Mesenchymal stem cell (in vitro differentiated cells and primary cell): ENCODE results near the gene UGT1A8.
"Not testable (repeated sequence)": the region's sequence is repeated elsewhere in the genome, so short reads cannot be mapped to it uniquely, and the experiment has no call there.

Experiments used
- DNase-seq: peaks from one replicate; pipeline ENCODE4 v3.0.0-alpha.2; 2013
- H2AFZ ChIP-seq: one replicate; pipeline ENCODE4 v1.6.1; 2013; ENCODE audit warnings: low read depth, mild to moderate bottlenecking, control low read depth, inconsistent platforms, low read length, moderate library complexity
- H2AK5ac ChIP-seq: 2 replicates; pipeline ENCODE4 v1.6.1; 2013; ENCODE audit warnings: low read length, moderate library complexity, mild to moderate bottlenecking, inconsistent platforms; ENCODE audit not compliant: severe bottlenecking
- H2BK120ac ChIP-seq: one replicate; pipeline ENCODE4 v1.6.1; 2013; ENCODE audit warnings: low read depth, mild to moderate bottlenecking, inconsistent platforms, low read length, moderate library complexity
- H2BK12ac ChIP-seq, 2 experiments: one replicate each; pipeline ENCODE4 v1.6.1; 2013; ENCODE audit warnings: inconsistent platforms in 2 of 2, low read length in 2 of 2, mild to moderate bottlenecking in 2 of 2, moderate library complexity in 2 of 2, control low read depth in 1 of 2
- H2BK15ac ChIP-seq: one replicate; pipeline ENCODE4 v1.6.1; 2013; ENCODE audit warnings: mild to moderate bottlenecking, low read depth, inconsistent platforms; ENCODE audit not compliant: poor library complexity, severe bottlenecking
- H2BK5ac ChIP-seq: 2 replicates; pipeline ENCODE4 v1.6.1; 2013; ENCODE audit warnings: low read depth, mild to moderate bottlenecking, low read length, control low read depth, inconsistent platforms; ENCODE audit not compliant: poor library complexity, severe bottlenecking
- H3K14ac ChIP-seq, 2 experiments: one replicate each; pipeline ENCODE4 v1.6.1; 2013; ENCODE audit warnings: inconsistent platforms in 2 of 2, low read length in 2 of 2, control low read depth in 1 of 2, mild to moderate bottlenecking in 1 of 2, moderate library complexity in 1 of 2
- H3K18ac ChIP-seq, 2 experiments: one replicate each; pipeline ENCODE4 v1.6.1; 2013; ENCODE audit warnings: inconsistent platforms in 2 of 2, low read length in 2 of 2, control low read depth in 1 of 2, low read depth in 1 of 2, mild to moderate bottlenecking in 1 of 2
- H3K23ac ChIP-seq, 2 experiments: one replicate each; pipeline ENCODE4 v1.6.1; 2013; ENCODE audit warnings: inconsistent platforms in 2 of 2, low read length in 2 of 2, mild to moderate bottlenecking in 2 of 2, moderate library complexity in 2 of 2, control low read depth in 1 of 2
- H3K27ac ChIP-seq: 2 replicates; pipeline ENCODE4 v1.5.1; 2013; ENCODE audit warnings: mild to moderate bottlenecking, moderate library complexity, low read length, control low read depth, inconsistent platforms; ENCODE audit not compliant: poor library complexity, severe bottlenecking
- H3K27me3 ChIP-seq, 2 experiments: 2 replicates each; pipeline versions ENCODE4 v1.6.1 to v1.7.0; 2013; ENCODE audit warnings: low read length in 2 of 2, mild to moderate bottlenecking in 2 of 2, moderate library complexity in 2 of 2, control low read depth in 1 of 2, inconsistent platforms in 1 of 2; ENCODE audit not compliant: control insufficient read depth in 1 of 2, insufficient read depth in 1 of 2
- H3K36me3 ChIP-seq, 2 experiments: 2 replicates each; pipeline versions ENCODE4 v1.6.1 to v1.7.0; 2013; ENCODE audit warnings: low read length in 2 of 2, control low read depth in 1 of 2, inconsistent platforms in 1 of 2, low read depth in 1 of 2, mild to moderate bottlenecking in 1 of 2; ENCODE audit not compliant: insufficient read depth in 2 of 2, control insufficient read depth in 1 of 2
- H3K4ac ChIP-seq, 2 experiments: one replicate each; pipeline ENCODE4 v1.6.1; 2013; ENCODE audit warnings: inconsistent platforms in 2 of 2, low read length in 2 of 2, mild to moderate bottlenecking in 2 of 2, moderate library complexity in 2 of 2, control low read depth in 1 of 2, low read depth in 1 of 2
- H3K4me1 ChIP-seq: 2 replicates; pipeline ENCODE4 v1.6.1; 2013; ENCODE audit warnings: low read depth, low read length, control low read depth; ENCODE audit not compliant: control insufficient read depth, insufficient read depth
- H3K4me2 ChIP-seq: 2 replicates; pipeline ENCODE4 v1.6.1; 2013; ENCODE audit warnings: low read length, mild to moderate bottlenecking, inconsistent platforms; ENCODE audit not compliant: poor library complexity, severe bottlenecking
- H3K4me3 ChIP-seq, 2 experiments: 2 replicates each; pipeline versions ENCODE4 v1.5.1 to v1.7.0; 2013; ENCODE audit warnings: low read length in 2 of 2, mild to moderate bottlenecking in 2 of 2, control low read depth in 1 of 2, low read depth in 1 of 2; ENCODE audit not compliant: insufficient read depth in 1 of 2
- H3K79me1 ChIP-seq: replicated peaks from 2 replicates; pipeline ENCODE4 v1.6.1; 2013; ENCODE audit warnings: mild to moderate bottlenecking, control low read depth, low read length, inconsistent platforms; ENCODE audit not compliant: poor library complexity, severe bottlenecking
- H3K9ac ChIP-seq: 2 replicates; pipeline ENCODE4 v1.7.0; 2013; ENCODE audit warnings: mild to moderate bottlenecking, low read length, moderate library complexity
- H3K9me3 ChIP-seq: 2 replicates; pipeline ENCODE4 v1.7.0; 2013; ENCODE audit warnings: mild to moderate bottlenecking, low read length; ENCODE audit not compliant: control insufficient read depth
- H4K8ac ChIP-seq: one replicate; pipeline ENCODE4 v1.6.1; 2013; ENCODE audit warnings: inconsistent platforms, mild to moderate bottlenecking, low read length, moderate library complexity
- H4K91ac ChIP-seq: one replicate; pipeline ENCODE4 v1.6.1; 2013; ENCODE audit warnings: mild to moderate bottlenecking, low read length, inconsistent platforms
- WGBS: methylation state at CpG from one replicate; pipeline ENCODE4 v1.1.7; 2013; ENCODE audit warnings: mixed read lengths; 5-methylcytosine and 5-hydroxymethylcytosine counted together

Gene UGT1A8

GRCh38 chr2:233654501-233654900 lies 37.1 kb downstream of the UGT1A8 start:
- H2BK5ac ChIP-seq = no peak overlapping the region
- 77% methylated on average over 5 of the region's 6 CpGs for WGBS
- no peaks in the 10 kb centered on the region for H3K9me3 ChIP-seq
- H3K9ac ChIP-seq = no peak overlapping the region
- peaks cover 2 to 9% of the 10 kb centered on the region in 2 experiments for H3K27me3 ChIP-seq
- no peaks in the 10 kb centered on the region for H3K4me1 ChIP-seq
- no peak overlapping the region for H3K14ac ChIP-seq
- no peak overlapping the region for H2BK15ac ChIP-seq
- no peak overlapping the region for H4K91ac ChIP-seq
- H3K36me3 ChIP-seq = no peaks in the 10 kb centered on the region
- H3K79me1 ChIP-seq = no peaks in the 10 kb centered on the region
- H2BK120ac ChIP-seq = no peak overlapping the region
- H2AFZ ChIP-seq = no peak overlapping the region
- DNase-seq = no peak
- no peak overlapping the region for H3K18ac ChIP-seq
- no peak overlapping the region for H3K23ac ChIP-seq
- H2AK5ac ChIP-seq = no peak overlapping the region
- H2BK12ac ChIP-seq = no peak overlapping the region
- no peak overlapping the region for H3K4me3 ChIP-seq
- H3K27ac ChIP-seq = no peak overlapping the region
- H3K4ac ChIP-seq = no peak overlapping the region
- H4K8ac ChIP-seq = no peak overlapping the region
- no peak overlapping the region for H3K4me2 ChIP-seq

- Histone ChIP-seq H3K4me2 (no peak overlapping the region), H2AFZ (no peak overlapping the region), H4K8ac (no peak overlapping the region), H3K4ac (no peak overlapping the region), H3K36me3 (no peaks in the 10 kb centered on the region), H3K27ac (no peak overlapping the region), H3K9ac (no peak overlapping the region), H3K4me3 (no peak overlapping the region), H2BK12ac (no peak overlapping the region), H2BK120ac (no peak overlapping the region), H4K91ac (no peak overlapping the region), H3K79me1 (no peaks in the 10 kb centered on the region), H2AK5ac (no peak overlapping the region), H3K23ac (no peak overlapping the region), H3K18ac (no peak overlapping the region), H3K14ac (no peak overlapping the region), H2BK15ac (no peak overlapping the region), H3K9me3 (no peaks in the 10 kb centered on the region), H3K4me1 (no peaks in the 10 kb centered on the region), H3K27me3 (peaks cover 2 to 9% of the 10 kb centered on the region in 2 experiments), H2BK5ac (no peak overlapping the region)
- WGBS = 43% methylated on average over 1 of the region's 1 CpG
- no peak for DNase-seq
Observed at GRCh38 chr2:233655043-233655442, 37.6 kb downstream of the UGT1A8 start.

GRCh38 chr2:233655943-233656342 lies 38.5 kb downstream of the UGT1A8 start:
- not testable (repeated sequence) for H2AFZ ChIP-seq, H3K4ac ChIP-seq, H3K27ac ChIP-seq, H2BK120ac ChIP-seq, H4K91ac ChIP-seq, H4K8ac ChIP-seq, DNase-seq, H3K27me3 ChIP-seq, H3K9ac ChIP-seq, H3K36me3 ChIP-seq, H3K14ac ChIP-seq, H3K79me1 ChIP-seq, H2BK15ac ChIP-seq, H2BK12ac ChIP-seq, H3K4me3 ChIP-seq, H3K9me3 ChIP-seq, H3K4me2 ChIP-seq, H3K23ac ChIP-seq, H3K18ac ChIP-seq, H2AK5ac ChIP-seq, H2BK5ac ChIP-seq, H3K4me1 ChIP-seq
- 100% methylated on average over 1 of the region's 3 CpGs for WGBS

GRCh38 chr2:233656443-233656842 lies 39.0 kb downstream of the UGT1A8 start:
- Histone ChIP-seq H2BK12ac (no peak overlapping the region), H3K14ac (no peak overlapping the region), H3K27ac (no peak overlapping the region), H3K36me3 (no peaks in the 10 kb centered on the region), H4K8ac (no peak overlapping the region), H3K79me1 (no peaks in the 10 kb centered on the region), H2AFZ (no peak overlapping the region), H3K27me3 (peaks cover 2 to 5% of the 10 kb centered on the region in 2 experiments), H3K4me3 (no peak overlapping the region), H2AK5ac (no peak overlapping the region), H3K18ac (no peak overlapping the region), H2BK5ac (no peak overlapping the region), H4K91ac (no peak overlapping the region), H2BK15ac (no peak overlapping the region), H3K4me2 (no peak overlapping the region), H3K9ac (no peak overlapping the region), H3K4me1 (no peaks in the 10 kb centered on the region), H3K4ac (no peak overlapping the region), H2BK120ac (no peak overlapping the region), H3K23ac (no peak overlapping the region), H3K9me3 (no peaks in the 10 kb centered on the region)
- no peak for DNase-seq
- WGBS = 82% methylated on average over 10 of the region's 10 CpGs
